GM12878 (cell line): ENCODE data around the gene ELOVL5. TPM values are rescaled to one million over a fixed set of nuclear protein-coding genes. Genes with fewer than 3 reads are reported as not detected.

Source experiments
- ATAC-seq: fragments of 200-7000 bp; cut with Tn5 transposase; 3 replicates; pipeline ENCODE4 v1.9.1; 2020; ENCODE audit warnings: mild to moderate bottlenecking, moderate library complexity
- BruUV-seq: library from RNA; stranded (reverse); fragments of 400-500 nt; replicated peaks from 2 replicates; lab custom pipeline; 2021; lab: Mats Ljungman, UMichigan
- CTCF ChIA-PET: fragments of 300-600 bp; sonication (Branson Sonifier 250); formaldehyde crosslinking; extraction: SDS; loops from one replicate; lab custom pipeline; 2021; ENCODE audit warnings: inconsistent platforms; lab: Yijun Ruan, JAX
- POLR2A ChIA-PET: fragments of 350-600 bp; formaldehyde crosslinking; extraction: SDS; loops from one replicate; lab custom pipeline; 2021; ENCODE audit warnings: inconsistent platforms; lab: Charles Lee
- RAD21 ChIA-PET: fragments of 300-600 bp; sonication (Branson Sonifier 250); formaldehyde crosslinking; loops from one replicate; lab custom pipeline; 2023; ENCODE audit warnings: antibody characterized with exemption; ENCODE audit not compliant: unreplicated experiment; lab: Charles Lee
- SMC1A ChIA-PET: fragments of 300-600 bp; sonication (Branson Sonifier 250); formaldehyde crosslinking; loops from one replicate; lab custom pipeline; 2023; ENCODE audit not compliant: unreplicated experiment, uncharacterized antibody; lab: Charles Lee
- DNase-seq: peaks from one replicate; pipeline ENCODE4 v3.0.0-alpha.2; 2011; ENCODE audit warnings: low read depth, low spot score
- FAIRE-seq: peaks from 3 replicates; lab custom pipeline; 2011; peaks lifted over from hg19 to GRCh38; lab: Jason Lieb, UNC
- H2AFZ ChIP-seq: 2 replicates; pipeline ENCODE4 v1.6.0; 2011; ENCODE audit warnings: low read depth, low read length, control low read depth; ENCODE audit not compliant: control insufficient read depth
- H3K27ac ChIP-seq: 2 replicates; pipeline ENCODE4 v1.5.1; 2011; ENCODE audit warnings: control low read depth; ENCODE audit not compliant: control insufficient read depth, insufficient read depth
- H3K27me3 ChIP-seq, 2 experiments: replicated peaks in 1 of 2; 2 replicates each; pipeline versions ENCODE4 v1.6.0 to v1.6.1; 2011; ENCODE audit warnings: low read length in 1 of 2; ENCODE audit not compliant: control insufficient read depth in 2 of 2, insufficient read depth in 2 of 2
- H3K36me3 ChIP-seq, 2 experiments: 2 replicates each; pipeline ENCODE4 v1.5.1; 2011; ENCODE audit warnings: low read length in 1 of 2; ENCODE audit not compliant: control insufficient read depth in 2 of 2, insufficient read depth in 2 of 2
- H3K4me1 ChIP-seq: 2 replicates; pipeline ENCODE4 v1.6.1; 2011; ENCODE audit warnings: mild to moderate bottlenecking, low read length, moderate library complexity, mixed read lengths; ENCODE audit not compliant: control insufficient read depth, insufficient read depth
- H3K4me2 ChIP-seq: 2 replicates; pipeline ENCODE4 v1.6.0; 2011; ENCODE audit warnings: control low read depth; ENCODE audit not compliant: control insufficient read depth, insufficient read depth
- H3K4me3 ChIP-seq: fragments of 200-600 bp; sonication (generic); 2 replicates; pipeline ENCODE4 v1.5.1; 2016
- H3K79me2 ChIP-seq: 2 replicates; pipeline ENCODE4 v1.6.0; 2011; ENCODE audit warnings: low read length; ENCODE audit not compliant: control insufficient read depth, insufficient read depth
- H3K9ac ChIP-seq: 2 replicates; pipeline ENCODE4 v1.8.0; 2011; ENCODE audit warnings: low read length, control low read depth, mixed read lengths; ENCODE audit not compliant: control insufficient read depth, insufficient read depth
- H3K9me3 ChIP-seq: replicated peaks from 3 replicates; pipeline ENCODE4 v1.5.1; 2011; ENCODE audit warnings: mild to moderate bottlenecking, low read length; ENCODE audit not compliant: control insufficient read depth, insufficient read depth
- H4K20me1 ChIP-seq: 2 replicates; pipeline ENCODE4 v1.6.0; 2011; ENCODE audit not compliant: control insufficient read depth, insufficient read depth
- CBX5 ChIP-seq: sonication (generic); IDR thresholded peaks from 2 replicates; pipeline ENCODE4 v1.6.1; 2016; ENCODE audit warnings: low read depth, moderate library complexity, mild to moderate bottlenecking, inconsistent platforms
- FOXM1 ChIP-seq: IDR thresholded peaks from 2 replicates; pipeline ENCODE4 v1.6.1; 2012; ENCODE audit warnings: low read depth, mild to moderate bottlenecking, inconsistent platforms, low read length, moderate library complexity
- HDAC6 ChIP-seq: fragments of 200-600 bp; sonication (generic); IDR thresholded peaks from one replicate; pipeline ENCODE4 v1.8.0; 2017; ENCODE audit warnings: antibody characterized with exemption; ENCODE audit not compliant: unreplicated experiment
- LARP7 ChIP-seq: fragments of 450-650 bp; IDR thresholded peaks from 2 replicates; pipeline ENCODE4 v1.6.1; 2017; ENCODE audit warnings: mild to moderate bottlenecking
- MEF2A ChIP-seq: IDR thresholded peaks from 2 replicates; pipeline ENCODE4 v1.6.1; 2011; ENCODE audit warnings: low read depth, mild to moderate bottlenecking, low read length, moderate library complexity; ENCODE audit not compliant: insufficient read depth
- NFIC ChIP-seq: IDR thresholded peaks from 2 replicates; pipeline ENCODE4 v1.6.1; 2012; ENCODE audit warnings: low read depth, mild to moderate bottlenecking, inconsistent platforms, low read length, moderate library complexity
- PAX8 ChIP-seq: fragments of 450-650 bp; IDR thresholded peaks from 2 replicates; pipeline ENCODE4 v1.6.1; 2017; ENCODE audit warnings: mild to moderate bottlenecking, moderate library complexity
- SREBF1 ChIP-seq: IDR thresholded peaks from 2 replicates; pipeline ENCODE4 v1.6.1; 2012; ENCODE audit warnings: mild to moderate bottlenecking, low read length
- STAT1 ChIP-seq: fragments of 450-650 bp; conservative IDR thresholded peaks from 2 replicates; pipeline ENCODE4 v1.6.1; 2014; ENCODE audit warnings: antibody characterized with exemption, mild to moderate bottlenecking
- SUPT20H ChIP-seq: IDR thresholded peaks from 2 replicates; pipeline ENCODE4 v1.6.1; 2011; ENCODE audit warnings: low read depth, mild to moderate bottlenecking, low read length, moderate library complexity, borderline replicate concordance; ENCODE audit not compliant: control insufficient read depth
- SUZ12 ChIP-seq: fragments of 200-600 bp; sonication (generic); IDR thresholded peaks from one replicate; pipeline ENCODE4 v1.6.1; 2018; ENCODE audit warnings: antibody characterized with exemption, mild to moderate bottlenecking; ENCODE audit not compliant: unreplicated experiment
- YY1 ChIP-seq: IDR thresholded peaks from 2 replicates; pipeline ENCODE4 v1.6.1; 2011; ENCODE audit warnings: low read depth, mild to moderate bottlenecking, low read length
- WGBS: methylation state at CpG from one replicate; pipeline ENCODE4 v1.1.6; 2016; ENCODE audit warnings: low lambda C conversion rate; ENCODE audit not compliant: insufficient replicate concordance, insufficient coverage; ENCODE audit errors: missing lambda C conversion rate; 5-methylcytosine and 5-hydroxymethylcytosine counted together
- in situ Hi-C: fragments of 300-500 bp; cut with MboI; formaldehyde crosslinking; loops from 9 replicates; pipeline ENCODE4 v1.14.3; 2018; ENCODE audit warnings: mixed read lengths
- intact Hi-C: fragments of 100-400 bp; cut with micrococcal nuclease; formaldehyde crosslinking; loops from one replicate; pipeline ENCODE4 v1.14.2; 2022; ENCODE audit not compliant: unreplicated experiment
- polyA plus RNA-seq, 11 experiments: library from polyadenylated mRNA; depleted of rRNA in 4 of 11; unstranded in 6 of 11; stranded (reverse) in 5 of 11; fragments of >200 nt; fragmentation: Nextera tagmentation in 4 of 11; fragmentation: Illumina TruSeq in 1 of 11; extraction: Ambion mirVana in 4 of 11; extraction: Trizol in 1 of 11; gene quantifications; 1 replicate in 1 of 11; 2 replicates in 10 of 11; pipeline versions ENCODE4 v1.2.1 to v1.2.3, GENCODE V29; 2011 to 2016; ENCODE audit warnings: inconsistent platforms in 2 of 11, missing spikeins in 2 of 11, low read depth in 1 of 11
- total RNA-seq, 4 experiments: library from RNA; depleted of rRNA in 3 of 4; stranded (reverse); fragments of >200 nt in 3 of 4; fragmentation: Illumina TruSeq in 1 of 4; extraction: Trizol in 1 of 4; gene quantifications; 2 replicates each; pipeline versions ENCODE4 v1.2.1 to v1.2.3, GENCODE V29; 2013 to 2021
- TF ChIP-seq, protein P1 (sequence below): fragments of 450-650 bp; IDR thresholded peaks from 2 replicates; pipeline ENCODE4 v1.6.1; 2017; ENCODE audit warnings: mild to moderate bottlenecking, low read depth, inconsistent platforms; ENCODE audit not compliant: poor library complexity, severe bottlenecking
- TF ChIP-seq, protein P2 (sequence below): fragments of 450-650 bp; IDR thresholded peaks from 2 replicates; pipeline ENCODE4 v1.6.1; 2018; ENCODE audit warnings: borderline replicate concordance, mild to moderate bottlenecking; ENCODE audit not compliant: partially characterized antibody

ELOVL5 gene
- total and polyA plus RNA-seq, 10 of the 15 experiments (the other 5 are each of a cell fraction or from before 2014, with no cell fraction given): 156 to 241 (median 196) TPM

DNA sequence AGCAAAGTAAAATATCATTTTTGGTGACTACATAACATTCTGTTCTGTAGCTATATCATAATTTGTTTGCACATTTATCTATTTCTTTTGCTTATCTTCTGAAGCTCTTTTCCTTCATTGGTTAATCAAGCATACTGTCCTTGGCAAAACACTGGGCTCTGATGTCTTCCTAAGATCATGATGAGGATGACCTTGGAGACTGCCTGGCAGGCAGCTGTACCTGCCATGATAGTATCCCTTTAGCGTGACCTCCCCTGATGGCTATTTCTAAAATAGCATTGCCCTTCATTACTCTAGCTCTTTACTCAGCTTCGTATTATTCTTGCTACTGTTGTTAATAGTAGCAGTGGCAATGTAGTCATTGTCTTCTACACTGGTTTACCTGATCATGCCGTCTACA is 46.0 kb upstream of the ELOVL5 start (continued):
- TF ChIP-seq SUPT20H: no peak
- TF ChIP-seq, protein P1, sequence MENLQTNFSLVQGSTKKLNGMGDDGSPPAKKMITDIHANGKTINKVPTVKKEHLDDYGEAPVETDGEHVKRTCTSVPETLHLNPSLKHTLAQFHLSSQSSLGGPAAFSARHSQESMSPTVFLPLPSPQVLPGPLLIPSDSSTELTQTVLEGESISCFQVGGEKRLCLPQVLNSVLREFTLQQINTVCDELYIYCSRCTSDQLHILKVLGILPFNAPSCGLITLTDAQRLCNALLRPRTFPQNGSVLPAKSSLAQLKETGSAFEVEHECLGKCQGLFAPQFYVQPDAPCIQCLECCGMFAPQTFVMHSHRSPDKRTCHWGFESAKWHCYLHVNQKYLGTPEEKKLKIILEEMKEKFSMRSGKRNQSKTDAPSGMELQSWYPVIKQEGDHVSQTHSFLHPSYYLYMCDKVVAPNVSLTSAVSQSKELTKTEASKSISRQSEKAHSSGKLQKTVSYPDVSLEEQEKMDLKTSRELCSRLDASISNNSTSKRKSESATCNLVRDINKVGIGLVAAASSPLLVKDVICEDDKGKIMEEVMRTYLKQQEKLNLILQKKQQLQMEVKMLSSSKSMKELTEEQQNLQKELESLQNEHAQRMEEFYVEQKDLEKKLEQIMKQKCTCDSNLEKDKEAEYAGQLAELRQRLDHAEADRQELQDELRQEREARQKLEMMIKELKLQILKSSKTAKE: no peak

DNA sequence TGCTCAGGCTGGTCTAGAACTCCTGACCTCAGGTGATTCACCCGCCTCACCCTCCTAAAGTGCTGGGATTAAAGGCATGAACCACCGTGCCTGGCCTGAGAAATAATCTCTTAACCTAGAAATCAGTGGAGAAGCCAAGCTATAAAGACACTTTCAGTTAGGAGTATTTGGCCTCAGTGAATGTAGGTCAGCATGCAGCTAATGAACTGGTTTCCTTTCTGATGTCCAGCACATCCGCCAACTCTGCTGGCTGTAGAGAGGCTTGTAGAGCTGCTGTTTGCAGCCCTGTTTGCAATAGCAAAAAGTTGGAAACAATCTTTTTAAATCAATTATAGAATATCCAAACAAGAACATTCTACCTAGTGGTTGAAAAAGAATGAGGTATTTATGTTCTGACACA is 42.4 kb upstream of the ELOVL5 start:
- no peak overlapping the region for H3K4me2 ChIP-seq
- H4K20me1 ChIP-seq: no peaks in the 10 kb centered on the region
- intact Hi-C loops (no loop called here), in situ Hi-C loops (no loop called here)
- FAIRE-seq (no peak), DNase-seq (no peak), ATAC-seq (no peak)
- no peaks in the 10 kb centered on the region for H3K4me1 ChIP-seq
- ChIA-PET SMC1A (interaction anchor here (0.8 to 1.1 kb wide), 3 partner anchors 9 to 47 kb away, joined by 3 read pairs; no protein-coding TSS in a partner anchor), CTCF (interaction anchor here (0.7 to 1.1 kb wide), 2 partner anchors 13 to 94 kb away, joined by 3 read pairs; no protein-coding TSS in a partner anchor), POLR2A (no interaction called here), RAD21 (interaction anchor here (1.4 kb wide), 1 partner anchor 88 kb away, joined by 3 read pairs; no protein-coding TSS in a partner anchor)
- H3K79me2 ChIP-seq: no peaks in the 10 kb centered on the region
- H3K36me3 ChIP-seq: no peaks in the 10 kb centered on the region
- no peak for TF ChIP-seq FOXM1
- no peak for TF ChIP-seq STAT1
- TF ChIP-seq, protein P2, sequence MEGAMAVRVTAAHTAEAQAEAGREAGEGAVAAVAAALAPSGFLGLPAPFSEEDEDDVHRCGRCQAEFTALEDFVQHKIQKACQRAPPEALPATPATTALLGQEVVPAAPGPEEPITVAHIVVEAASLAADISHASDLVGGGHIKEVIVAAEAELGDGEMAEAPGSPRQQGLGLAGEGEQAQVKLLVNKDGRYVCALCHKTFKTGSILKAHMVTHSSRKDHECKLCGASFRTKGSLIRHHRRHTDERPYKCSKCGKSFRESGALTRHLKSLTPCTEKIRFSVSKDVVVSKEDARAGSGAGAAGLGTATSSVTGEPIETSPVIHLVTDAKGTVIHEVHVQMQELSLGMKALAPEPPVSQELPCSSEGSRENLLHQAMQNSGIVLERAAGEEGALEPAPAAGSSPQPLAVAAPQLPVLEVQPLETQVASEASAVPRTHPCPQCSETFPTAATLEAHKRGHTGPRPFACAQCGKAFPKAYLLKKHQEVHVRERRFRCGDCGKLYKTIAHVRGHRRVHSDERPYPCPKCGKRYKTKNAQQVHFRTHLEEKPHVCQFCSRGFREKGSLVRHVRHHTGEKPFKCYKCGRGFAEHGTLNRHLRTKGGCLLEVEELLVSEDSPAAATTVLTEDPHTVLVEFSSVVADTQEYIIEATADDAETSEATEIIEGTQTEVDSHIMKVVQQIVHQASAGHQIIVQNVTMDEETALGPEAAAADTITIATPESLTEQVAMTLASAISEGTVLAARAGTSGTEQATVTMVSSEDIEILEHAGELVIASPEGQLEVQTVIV: no peak
- no peak for TF ChIP-seq SUZ12
- no peak for TF ChIP-seq LARP7
- TF ChIP-seq SREBF1: no peak
- no peak for TF ChIP-seq CBX5
- TF ChIP-seq NFIC: no peak
- TF ChIP-seq MEF2A: no peak
- TF ChIP-seq YY1: no peak
- no peak for TF ChIP-seq PAX8
- TF ChIP-seq HDAC6: no peak
- 51% methylated on average over 3 of the region's 3 CpGs for WGBS
- no peaks in the 10 kb centered on the region for H3K9me3 ChIP-seq
- no peak overlapping the region for H3K4me3 ChIP-seq
- no peak overlapping the region for H3K27ac ChIP-seq
- H3K9ac ChIP-seq: no peak overlapping the region
- no peak overlapping the region for H2AFZ ChIP-seq
- H3K27me3 ChIP-seq: no peaks in the 10 kb centered on the region
- no TSS peak for BruUV-seq
